HepG2 (cell line): ENCODE data around the gene NCOA7. TPM values are rescaled to one million over a fixed set of nuclear protein-coding genes. Genes with fewer than 3 reads are reported as not detected.

Source experiments
- GTF2F1 ChIP-seq: fragments of 150-350 bp; IDR thresholded peaks from 2 replicates; pipeline ENCODE4 v1.6.1; 2014; ENCODE audit warnings: low read length
- HMG20A ChIP-seq: IDR thresholded peaks from 2 replicates; pipeline ENCODE4 v1.6.1; 2016; ENCODE audit warnings: borderline replicate concordance
- HOXA3 ChIP-seq: sonication (generic); formaldehyde crosslinking; IDR thresholded peaks from 2 replicates; pipeline ENCODE4 v1.5.0; 2020; ENCODE audit warnings: missing genetic modification reagents
- MBD4 ChIP-seq: IDR thresholded peaks from 2 replicates; pipeline ENCODE4 v1.6.1; 2012; ENCODE audit warnings: low read length, inconsistent platforms, borderline replicate concordance
- PTBP1 ChIP-seq: fragments of 200-400 bp; formaldehyde crosslinking; IDR thresholded peaks from 2 replicates; pipeline ENCODE4 v1.6.1; 2018; ENCODE audit warnings: low read length, low read depth; ENCODE audit not compliant: poor library complexity, severe bottlenecking
- RCOR2 ChIP-seq: IDR thresholded peaks from 2 replicates; pipeline ENCODE4 v1.6.1; 2016; ENCODE audit warnings: missing biosample characterization, missing genetic modification reagents
- RFX5 ChIP-seq: IDR thresholded peaks from 2 replicates; pipeline ENCODE4 v1.6.1; 2011; ENCODE audit warnings: low read depth, low read length, improper control_type of control experiment
- RORA ChIP-seq: sonication (generic); formaldehyde crosslinking; IDR thresholded peaks from 2 replicates; pipeline ENCODE4 v1.5.0; 2020; ENCODE audit warnings: mild to moderate bottlenecking, missing genetic modification reagents, moderate library complexity
- ZNF605 ChIP-seq: sonication (generic); formaldehyde crosslinking; IDR thresholded peaks from 2 replicates; pipeline ENCODE4 v1.8.0; 2022; ENCODE audit warnings: mild to moderate bottlenecking, missing genetic modification reagents
- ZNF660 ChIP-seq: sonication (generic); formaldehyde crosslinking; IDR thresholded peaks from 2 replicates; pipeline ENCODE4 v1.5.1; 2020; ENCODE audit warnings: mild to moderate bottlenecking, low read depth, missing genetic modification reagents, borderline replicate concordance
- polyA plus RNA-seq, 8 experiments: library from polyadenylated mRNA; depleted of rRNA in 3 of 8; stranded (reverse) in 7 of 8; unstranded in 1 of 8; fragments of >200 nt; fragmentation: Illumina TruSeq in 4 of 8; extraction: Trizol in 4 of 8; gene quantifications; 2 replicates each; pipeline versions ENCODE4 v1.2.1 to v1.2.3, GENCODE V29; 2011 to 2016; ENCODE audit warnings: low read depth in 4 of 8, missing spikeins in 1 of 8, mixed read lengths in 1 of 8; ENCODE audit not compliant: insufficient read depth in 1 of 8
- total RNA-seq, 5 experiments: library from RNA; depleted of rRNA; stranded (reverse); fragments of >200 nt; fragmentation: Illumina TruSeq; extraction: Trizol; gene quantifications; 2 replicates each; pipeline ENCODE4 v1.2.3, GENCODE V29; 2016; ENCODE audit warnings: low read depth in 1 of 5
- TF ChIP-seq, protein P1 (sequence below): sonication (generic); formaldehyde crosslinking; IDR thresholded peaks from 2 replicates; pipeline ENCODE4 v1.4.0; 2020; ENCODE audit warnings: missing genetic modification reagents
- TF ChIP-seq, protein P2 (sequence below): sonication (generic); formaldehyde crosslinking; IDR thresholded peaks from 2 replicates; pipeline ENCODE4 v1.4.0; 2020; ENCODE audit warnings: missing genetic modification reagents
- TF ChIP-seq, protein P3 (sequence below): sonication (generic); IDR thresholded peaks from 2 replicates; pipeline ENCODE4 v1.6.1; 2016; ENCODE audit warnings: low read depth, borderline replicate concordance
- TF ChIP-seq, protein P4 (sequence below): sonication (generic); formaldehyde crosslinking; IDR thresholded peaks from 2 replicates; pipeline ENCODE4 v1.5.1; 2020; ENCODE audit warnings: missing genetic modification reagents, mild to moderate bottlenecking, borderline replicate concordance
- TF ChIP-seq, protein P5 (sequence below): sonication (generic); formaldehyde crosslinking; IDR thresholded peaks from 2 replicates; pipeline ENCODE4 v1.5.0; 2020; ENCODE audit warnings: mild to moderate bottlenecking, missing genetic modification reagents, borderline replicate concordance

NCOA7 gene
- total and polyA plus RNA-seq, 2 of the 13 experiments (the other 11 are each of a cell fraction or from before 2014, with no cell fraction given), result 13.6 to 20.8 TPM

DNA sequence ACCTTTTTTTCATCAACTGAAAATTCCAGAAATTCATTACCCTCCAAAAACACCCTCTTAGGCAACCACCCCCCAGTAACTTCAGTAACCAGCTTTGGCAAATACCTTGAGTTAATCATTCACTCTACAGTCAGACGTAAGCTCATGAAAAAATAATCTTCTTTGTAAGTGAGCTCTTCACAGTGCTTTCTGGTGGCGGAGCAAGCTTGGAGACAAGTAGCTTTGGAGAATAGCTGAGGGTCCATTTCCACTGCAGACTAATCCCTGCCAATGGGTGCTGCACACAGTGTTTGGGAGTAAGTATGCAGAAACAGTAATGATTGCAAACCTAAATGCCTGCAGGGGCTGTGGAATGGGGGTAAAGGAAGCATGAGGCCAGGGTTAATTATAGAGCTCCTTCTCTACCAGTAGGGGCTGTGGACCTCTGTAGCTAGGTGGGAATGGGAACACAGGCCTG is 109.0 kb downstream of the NCOA7 start (continued):
- TF ChIP-seq MBD4 (no peak), HMG20A (no peak), HOXA3 (CRISPR knock-in tag) (peak; percentile 41; the same call in 1 of the 2 replicates), ZNF660 (CRISPR knock-in tag) (no peak), ZNF605 (CRISPR knock-in tag) (peak; percentile 64; the same call in 1 of the 2 replicates), RCOR2 (CRISPR knock-in tag) (no peak), GTF2F1 (no peak), RFX5 (no peak), PTBP1 (no peak), RORA (no peak)
- TF ChIP-seq, protein P1, sequence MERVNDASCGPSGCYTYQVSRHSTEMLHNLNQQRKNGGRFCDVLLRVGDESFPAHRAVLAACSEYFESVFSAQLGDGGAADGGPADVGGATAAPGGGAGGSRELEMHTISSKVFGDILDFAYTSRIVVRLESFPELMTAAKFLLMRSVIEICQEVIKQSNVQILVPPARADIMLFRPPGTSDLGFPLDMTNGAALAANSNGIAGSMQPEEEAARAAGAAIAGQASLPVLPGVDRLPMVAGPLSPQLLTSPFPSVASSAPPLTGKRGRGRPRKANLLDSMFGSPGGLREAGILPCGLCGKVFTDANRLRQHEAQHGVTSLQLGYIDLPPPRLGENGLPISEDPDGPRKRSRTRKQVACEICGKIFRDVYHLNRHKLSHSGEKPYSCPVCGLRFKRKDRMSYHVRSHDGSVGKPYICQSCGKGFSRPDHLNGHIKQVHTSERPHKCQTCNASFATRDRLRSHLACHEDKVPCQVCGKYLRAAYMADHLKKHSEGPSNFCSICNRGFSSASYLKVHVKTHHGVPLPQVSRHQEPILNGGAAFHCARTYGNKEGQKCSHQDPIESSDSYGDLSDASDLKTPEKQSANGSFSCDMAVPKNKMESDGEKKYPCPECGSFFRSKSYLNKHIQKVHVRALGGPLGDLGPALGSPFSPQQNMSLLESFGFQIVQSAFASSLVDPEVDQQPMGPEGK (CRISPR knock-in tag), result peak; percentile 37; the same call in 1 of the 2 replicates
- TF ChIP-seq, protein P2, sequence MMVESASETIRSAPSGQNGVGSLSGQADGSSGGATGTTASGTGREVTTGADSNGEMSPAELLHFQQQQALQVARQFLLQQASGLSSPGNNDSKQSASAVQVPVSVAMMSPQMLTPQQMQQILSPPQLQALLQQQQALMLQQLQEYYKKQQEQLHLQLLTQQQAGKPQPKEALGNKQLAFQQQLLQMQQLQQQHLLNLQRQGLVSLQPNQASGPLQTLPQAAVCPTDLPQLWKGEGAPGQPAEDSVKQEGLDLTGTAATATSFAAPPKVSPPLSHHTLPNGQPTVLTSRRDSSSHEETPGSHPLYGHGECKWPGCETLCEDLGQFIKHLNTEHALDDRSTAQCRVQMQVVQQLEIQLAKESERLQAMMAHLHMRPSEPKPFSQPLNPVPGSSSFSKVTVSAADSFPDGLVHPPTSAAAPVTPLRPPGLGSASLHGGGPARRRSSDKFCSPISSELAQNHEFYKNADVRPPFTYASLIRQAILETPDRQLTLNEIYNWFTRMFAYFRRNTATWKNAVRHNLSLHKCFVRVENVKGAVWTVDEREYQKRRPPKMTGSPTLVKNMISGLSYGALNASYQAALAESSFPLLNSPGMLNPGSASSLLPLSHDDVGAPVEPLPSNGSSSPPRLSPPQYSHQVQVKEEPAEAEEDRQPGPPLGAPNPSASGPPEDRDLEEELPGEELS (CRISPR knock-in tag), result no peak
- TF ChIP-seq, protein P3, sequence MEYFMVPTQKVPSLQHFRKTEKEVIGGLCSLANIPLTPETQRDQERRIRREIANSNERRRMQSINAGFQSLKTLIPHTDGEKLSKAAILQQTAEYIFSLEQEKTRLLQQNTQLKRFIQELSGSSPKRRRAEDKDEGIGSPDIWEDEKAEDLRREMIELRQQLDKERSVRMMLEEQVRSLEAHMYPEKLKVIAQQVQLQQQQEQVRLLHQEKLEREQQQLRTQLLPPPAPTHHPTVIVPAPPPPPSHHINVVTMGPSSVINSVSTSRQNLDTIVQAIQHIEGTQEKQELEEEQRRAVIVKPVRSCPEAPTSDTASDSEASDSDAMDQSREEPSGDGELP, result no peak
- TF ChIP-seq, protein P4, sequence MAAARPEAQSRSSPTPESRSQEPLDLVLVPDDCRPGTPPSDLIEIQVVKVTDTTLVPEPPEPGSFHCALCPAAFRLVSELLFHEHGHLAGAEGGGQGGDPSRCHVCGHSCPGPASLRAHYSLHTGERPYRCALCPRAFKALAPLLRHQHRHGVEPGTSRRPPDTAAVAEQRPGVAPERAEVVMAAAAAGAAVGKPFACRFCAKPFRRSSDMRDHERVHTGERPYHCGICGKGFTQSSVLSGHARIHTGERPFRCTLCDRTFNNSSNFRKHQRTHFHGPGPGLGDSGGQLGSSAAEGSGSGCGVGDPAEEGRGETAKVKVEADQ (CRISPR knock-in tag), result peak; percentile 48; the same call in 1 of the 2 replicates
- TF ChIP-seq, protein P5, sequence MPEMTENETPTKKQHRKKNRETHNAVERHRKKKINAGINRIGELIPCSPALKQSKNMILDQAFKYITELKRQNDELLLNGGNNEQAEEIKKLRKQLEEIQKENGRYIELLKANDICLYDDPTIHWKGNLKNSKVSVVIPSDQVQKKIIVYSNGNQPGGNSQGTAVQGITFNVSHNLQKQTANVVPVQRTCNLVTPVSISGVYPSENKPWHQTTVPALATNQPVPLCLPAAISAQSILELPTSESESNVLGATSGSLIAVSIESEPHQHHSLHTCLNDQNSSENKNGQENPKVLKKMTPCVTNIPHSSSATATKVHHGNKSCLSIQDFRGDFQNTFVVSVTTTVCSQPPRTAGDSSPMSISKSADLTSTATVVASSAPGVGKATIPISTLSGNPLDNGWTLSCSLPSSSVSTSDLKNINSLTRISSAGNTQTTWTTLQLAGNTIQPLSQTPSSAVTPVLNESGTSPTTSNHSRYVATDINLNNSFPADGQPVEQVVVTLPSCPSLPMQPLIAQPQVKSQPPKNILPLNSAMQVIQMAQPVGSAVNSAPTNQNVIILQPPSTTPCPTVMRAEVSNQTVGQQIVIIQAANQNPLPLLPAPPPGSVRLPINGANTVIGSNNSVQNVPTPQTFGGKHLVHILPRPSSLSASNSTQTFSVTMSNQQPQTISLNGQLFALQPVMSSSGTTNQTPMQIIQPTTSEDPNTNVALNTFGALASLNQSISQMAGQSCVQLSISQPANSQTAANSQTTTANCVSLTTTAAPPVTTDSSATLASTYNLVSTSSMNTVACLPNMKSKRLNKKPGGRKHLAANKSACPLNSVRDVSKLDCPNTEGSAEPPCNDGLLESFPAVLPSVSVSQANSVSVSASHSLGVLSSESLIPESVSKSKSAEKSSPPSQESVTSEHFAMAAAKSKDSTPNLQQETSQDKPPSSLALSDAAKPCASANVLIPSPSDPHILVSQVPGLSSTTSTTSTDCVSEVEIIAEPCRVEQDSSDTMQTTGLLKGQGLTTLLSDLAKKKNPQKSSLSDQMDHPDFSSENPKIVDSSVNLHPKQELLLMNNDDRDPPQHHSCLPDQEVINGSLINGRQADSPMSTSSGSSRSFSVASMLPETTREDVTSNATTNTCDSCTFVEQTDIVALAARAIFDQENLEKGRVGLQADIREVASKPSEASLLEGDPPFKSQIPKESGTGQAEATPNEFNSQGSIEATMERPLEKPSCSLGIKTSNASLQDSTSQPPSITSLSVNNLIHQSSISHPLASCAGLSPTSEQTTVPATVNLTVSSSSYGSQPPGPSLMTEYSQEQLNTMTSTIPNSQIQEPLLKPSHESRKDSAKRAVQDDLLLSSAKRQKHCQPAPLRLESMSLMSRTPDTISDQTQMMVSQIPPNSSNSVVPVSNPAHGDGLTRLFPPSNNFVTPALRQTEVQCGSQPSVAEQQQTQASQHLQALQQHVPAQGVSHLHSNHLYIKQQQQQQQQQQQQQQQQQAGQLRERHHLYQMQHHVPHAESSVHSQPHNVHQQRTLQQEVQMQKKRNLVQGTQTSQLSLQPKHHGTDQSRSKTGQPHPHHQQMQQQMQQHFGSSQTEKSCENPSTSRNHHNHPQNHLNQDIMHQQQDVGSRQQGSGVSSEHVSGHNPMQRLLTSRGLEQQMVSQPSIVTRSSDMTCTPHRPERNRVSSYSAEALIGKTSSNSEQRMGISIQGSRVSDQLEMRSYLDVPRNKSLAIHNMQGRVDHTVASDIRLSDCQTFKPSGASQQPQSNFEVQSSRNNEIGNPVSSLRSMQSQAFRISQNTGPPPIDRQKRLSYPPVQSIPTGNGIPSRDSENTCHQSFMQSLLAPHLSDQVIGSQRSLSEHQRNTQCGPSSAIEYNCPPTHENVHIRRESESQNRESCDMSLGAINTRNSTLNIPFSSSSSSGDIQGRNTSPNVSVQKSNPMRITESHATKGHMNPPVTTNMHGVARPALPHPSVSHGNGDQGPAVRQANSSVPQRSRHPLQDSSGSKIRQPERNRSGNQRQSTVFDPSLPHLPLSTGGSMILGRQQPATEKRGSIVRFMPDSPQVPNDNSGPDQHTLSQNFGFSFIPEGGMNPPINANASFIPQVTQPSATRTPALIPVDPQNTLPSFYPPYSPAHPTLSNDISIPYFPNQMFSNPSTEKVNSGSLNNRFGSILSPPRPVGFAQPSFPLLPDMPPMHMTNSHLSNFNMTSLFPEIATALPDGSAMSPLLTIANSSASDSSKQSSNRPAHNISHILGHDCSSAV, result no peak
